ENCODE measurements around the gene TXNDC16.

The TXNDC16 gene, protein sequence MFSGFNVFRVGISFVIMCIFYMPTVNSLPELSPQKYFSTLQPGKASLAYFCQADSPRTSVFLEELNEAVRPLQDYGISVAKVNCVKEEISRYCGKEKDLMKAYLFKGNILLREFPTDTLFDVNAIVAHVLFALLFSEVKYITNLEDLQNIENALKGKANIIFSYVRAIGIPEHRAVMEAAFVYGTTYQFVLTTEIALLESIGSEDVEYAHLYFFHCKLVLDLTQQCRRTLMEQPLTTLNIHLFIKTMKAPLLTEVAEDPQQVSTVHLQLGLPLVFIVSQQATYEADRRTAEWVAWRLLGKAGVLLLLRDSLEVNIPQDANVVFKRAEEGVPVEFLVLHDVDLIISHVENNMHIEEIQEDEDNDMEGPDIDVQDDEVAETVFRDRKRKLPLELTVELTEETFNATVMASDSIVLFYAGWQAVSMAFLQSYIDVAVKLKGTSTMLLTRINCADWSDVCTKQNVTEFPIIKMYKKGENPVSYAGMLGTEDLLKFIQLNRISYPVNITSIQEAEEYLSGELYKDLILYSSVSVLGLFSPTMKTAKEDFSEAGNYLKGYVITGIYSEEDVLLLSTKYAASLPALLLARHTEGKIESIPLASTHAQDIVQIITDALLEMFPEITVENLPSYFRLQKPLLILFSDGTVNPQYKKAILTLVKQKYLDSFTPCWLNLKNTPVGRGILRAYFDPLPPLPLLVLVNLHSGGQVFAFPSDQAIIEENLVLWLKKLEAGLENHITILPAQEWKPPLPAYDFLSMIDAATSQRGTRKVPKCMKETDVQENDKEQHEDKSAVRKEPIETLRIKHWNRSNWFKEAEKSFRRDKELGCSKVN

DNA sequence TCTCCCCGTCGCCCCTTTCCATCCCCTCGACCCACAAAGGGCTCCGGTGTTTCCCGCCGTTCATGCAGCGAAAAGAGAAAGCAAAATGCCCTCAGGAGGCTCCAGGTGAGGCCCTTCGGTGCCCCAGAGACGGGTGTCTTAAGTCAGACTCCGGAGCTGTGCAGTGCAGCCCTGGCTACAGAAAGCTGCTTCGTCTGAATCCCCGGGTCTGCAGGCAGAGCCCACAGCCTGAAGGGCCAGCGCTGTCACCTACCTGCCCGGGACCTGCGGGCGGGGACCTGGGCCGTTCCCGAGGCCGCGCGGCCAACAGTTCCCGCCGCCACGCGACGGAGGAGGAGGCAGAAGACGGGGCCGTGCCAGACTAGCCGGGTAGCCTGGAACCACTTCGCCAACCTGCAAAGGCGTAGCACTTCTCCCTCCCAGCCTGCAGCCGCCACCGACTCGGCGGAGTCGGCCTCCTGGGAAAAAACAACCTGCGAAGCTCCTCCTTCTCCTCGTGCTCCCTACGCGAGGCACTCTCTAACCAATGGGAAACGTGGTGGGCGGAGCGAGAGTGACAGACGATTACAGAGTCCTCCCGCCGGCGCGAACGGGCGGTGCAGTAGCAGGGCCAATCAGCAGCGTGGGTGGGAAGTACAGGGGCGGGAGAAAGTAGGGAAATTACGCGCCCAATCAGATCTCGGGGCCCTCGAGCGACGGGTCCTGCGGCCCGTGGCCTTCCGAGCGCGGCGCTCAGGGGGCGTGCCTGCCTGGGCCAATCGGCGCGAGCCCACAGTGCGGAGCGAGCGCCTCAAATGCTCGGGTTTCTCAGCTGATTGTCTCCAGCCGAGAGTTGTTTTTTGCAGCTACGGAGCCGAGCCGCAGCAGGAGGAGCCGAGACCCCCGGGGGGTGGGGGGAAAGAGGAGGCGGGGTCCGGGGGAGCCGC lies at the start of gene TXNDC16, which contains the start of gene GPR137C:
Gene TXNDC16 (minus strand): TSS at position 443 of the 926 bp plus-strand sequence. CDS start 8,948 bp downstream, outside the sequence.
Gene GPR137C (plus strand): TSS at position 774 of the 926 bp plus-strand sequence. CDS start 312 bp downstream, outside the sequence.
- peak; percentile 99 for DNase-seq (ENCODE audit: low read depth)
- H3K4me3 ChIP-seq (ENCODE audit: low read depth, low read length), result peak within 1 kb of the TSS; percentile 98
- TF ChIP-seq, protein P1, sequence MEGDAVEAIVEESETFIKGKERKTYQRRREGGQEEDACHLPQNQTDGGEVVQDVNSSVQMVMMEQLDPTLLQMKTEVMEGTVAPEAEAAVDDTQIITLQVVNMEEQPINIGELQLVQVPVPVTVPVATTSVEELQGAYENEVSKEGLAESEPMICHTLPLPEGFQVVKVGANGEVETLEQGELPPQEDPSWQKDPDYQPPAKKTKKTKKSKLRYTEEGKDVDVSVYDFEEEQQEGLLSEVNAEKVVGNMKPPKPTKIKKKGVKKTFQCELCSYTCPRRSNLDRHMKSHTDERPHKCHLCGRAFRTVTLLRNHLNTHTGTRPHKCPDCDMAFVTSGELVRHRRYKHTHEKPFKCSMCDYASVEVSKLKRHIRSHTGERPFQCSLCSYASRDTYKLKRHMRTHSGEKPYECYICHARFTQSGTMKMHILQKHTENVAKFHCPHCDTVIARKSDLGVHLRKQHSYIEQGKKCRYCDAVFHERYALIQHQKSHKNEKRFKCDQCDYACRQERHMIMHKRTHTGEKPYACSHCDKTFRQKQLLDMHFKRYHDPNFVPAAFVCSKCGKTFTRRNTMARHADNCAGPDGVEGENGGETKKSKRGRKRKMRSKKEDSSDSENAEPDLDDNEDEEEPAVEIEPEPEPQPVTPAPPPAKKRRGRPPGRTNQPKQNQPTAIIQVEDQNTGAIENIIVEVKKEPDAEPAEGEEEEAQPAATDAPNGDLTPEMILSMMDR (IDR thresholded peaks at IDR 0.05; ENCODE audit: insufficient read depth, low read depth, low read length, missing control alignments), result no peak

DNA sequence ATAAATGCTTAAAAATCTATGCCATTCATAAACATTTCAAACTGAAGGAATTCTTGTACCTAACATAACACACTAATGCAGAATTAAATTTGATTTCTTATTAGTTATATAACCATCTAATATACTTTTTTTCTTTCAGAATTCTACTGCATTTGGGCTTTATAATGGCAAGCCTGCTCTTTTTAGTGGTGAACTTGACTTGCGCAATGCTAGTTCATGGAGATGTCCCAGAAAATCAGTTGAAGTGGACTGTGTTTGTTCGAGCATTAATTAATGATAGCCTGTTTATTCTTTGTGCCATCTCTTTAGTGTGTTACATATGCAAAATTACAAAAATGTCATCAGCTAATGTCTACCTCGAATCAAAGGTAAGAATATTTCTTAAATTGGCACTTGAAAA lies 47.7 kb upstream of the TXNDC16 start:
- no peak for DNase-seq (ENCODE audit: low read depth)
- TF ChIP-seq, protein P1 (IDR thresholded peaks at IDR 0.05; ENCODE audit: insufficient read depth, low read depth, low read length, missing control alignments), result no peak
- no peak overlapping the region for H3K4me3 ChIP-seq (ENCODE audit: low read depth, low read length)

DNA sequence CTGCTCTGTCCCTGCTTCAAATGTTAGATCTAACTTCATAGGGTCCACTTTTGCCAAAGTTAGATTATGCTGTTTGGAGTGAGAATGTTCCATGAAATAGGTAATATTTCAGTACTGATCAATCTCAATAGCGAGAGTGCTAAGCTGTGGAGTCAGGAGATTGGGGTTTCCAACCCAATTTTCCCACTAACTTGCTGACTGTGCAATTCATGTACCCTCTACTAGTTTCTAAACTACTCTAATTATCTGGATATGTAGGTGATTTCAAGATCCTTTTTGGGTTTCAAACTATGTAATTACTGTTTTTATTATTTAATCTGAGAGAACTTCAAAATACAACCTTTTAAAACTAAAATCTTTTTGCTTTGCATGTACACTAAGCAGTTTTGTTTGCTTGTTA lies 46.3 kb upstream of the TXNDC16 start:
- no peak for DNase-seq (ENCODE audit: low read depth)
- H3K4me3 ChIP-seq (ENCODE audit: low read depth, low read length), result no peak overlapping the region
- TF ChIP-seq, protein P1 (IDR thresholded peaks at IDR 0.05; ENCODE audit: insufficient read depth, low read depth, low read length, missing control alignments), result no peak

DNA sequence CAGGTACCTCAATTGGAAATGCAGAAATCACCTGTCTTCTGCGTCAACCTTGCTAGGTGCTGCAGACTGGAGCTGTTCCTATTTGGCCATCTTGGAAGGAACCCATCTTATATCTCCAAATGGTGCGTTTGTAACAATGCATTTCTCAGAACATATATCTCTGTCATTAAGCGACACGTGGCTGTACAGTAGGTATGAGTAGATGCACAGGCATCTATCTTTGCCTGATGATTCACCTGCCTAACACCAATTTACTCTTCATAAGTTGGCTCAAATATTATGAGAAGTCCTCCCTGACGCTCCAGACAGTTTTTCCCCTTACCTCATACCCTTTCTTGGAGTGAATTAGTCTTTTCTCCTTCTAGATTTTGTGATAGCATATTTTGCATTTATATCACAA lies 44.6 kb upstream of the TXNDC16 start:
- DNase-seq (ENCODE audit: low read depth), result no peak
- TF ChIP-seq, protein P1 (IDR thresholded peaks at IDR 0.05; ENCODE audit: insufficient read depth, low read depth, low read length, missing control alignments), result no peak
- no peak overlapping the region for H3K4me3 ChIP-seq (ENCODE audit: low read depth, low read length)

DNA sequence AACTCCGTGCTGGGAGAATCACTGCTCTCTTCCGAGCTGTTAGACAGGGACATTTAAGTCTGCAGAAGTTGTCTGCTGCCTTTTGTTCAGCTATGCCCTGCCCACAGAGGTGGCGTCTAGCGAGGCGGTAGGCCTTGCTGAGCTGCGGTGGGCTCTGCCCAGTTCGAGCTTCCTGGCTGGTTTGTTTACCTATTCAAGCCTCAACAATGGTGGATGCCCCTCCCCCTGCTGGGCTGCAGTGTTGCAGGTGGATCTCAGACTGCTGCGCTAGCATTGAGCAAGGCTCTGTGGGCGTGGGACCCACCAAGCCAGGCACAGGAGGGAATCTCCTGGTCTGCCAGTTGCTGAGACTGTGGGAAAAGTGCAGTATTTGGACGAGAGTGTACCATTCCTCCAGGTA lies 44.0 kb upstream of the TXNDC16 start:
- TF ChIP-seq, protein P1 (IDR thresholded peaks at IDR 0.05; ENCODE audit: insufficient read depth, low read depth, low read length, missing control alignments), result no peak
- DNase-seq (ENCODE audit: low read depth), result no peak
- no peak overlapping the region for H3K4me3 ChIP-seq (ENCODE audit: low read depth, low read length)

DNA sequence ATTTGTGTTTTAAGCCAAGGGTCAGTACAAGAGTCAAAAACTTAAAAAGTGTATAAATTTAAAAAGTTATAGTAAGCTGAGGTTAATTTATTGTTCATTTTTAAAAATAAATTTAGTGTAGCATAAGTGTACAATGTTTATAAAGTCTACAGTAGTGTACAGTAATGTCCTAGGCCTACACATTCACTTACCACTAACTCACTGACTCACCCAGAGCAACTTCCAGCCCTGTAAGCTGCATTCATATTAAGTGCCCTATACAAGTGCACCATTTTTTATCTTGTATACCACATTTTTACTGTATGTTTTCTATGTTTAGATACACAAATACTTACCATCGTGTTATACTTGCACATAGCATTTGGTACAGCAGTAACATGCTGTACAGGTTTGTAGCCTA lies 38.0 kb upstream of the TXNDC16 start:
- TF ChIP-seq, protein P1 (IDR thresholded peaks at IDR 0.05; ENCODE audit: insufficient read depth, low read depth, low read length, missing control alignments), result no peak
- no peak for DNase-seq (ENCODE audit: low read depth)
- no peak overlapping the region for H3K4me3 ChIP-seq (ENCODE audit: low read depth, low read length)
